HG03575 (cell line): ENCODE data around the gene TACSTD2.
A peak's percentile ranks its signal among the peaks of the same experiment; 100 is the strongest.
"Not testable (repeated sequence)": the region's sequence is repeated elsewhere in the genome, so short reads cannot be mapped to it uniquely, and the experiment has no call there.

Experiments
- ATAC-seq: cut with Tn5 transposase; IDR thresholded peaks from one replicate; pipeline ENCODE4 v1.9.1; 2021; ENCODE audit not compliant: unreplicated experiment, insufficient number of reproducible peaks, low FRiP score; ENCODE audit errors: extremely low read depth

The TACSTD2 gene

DNA sequence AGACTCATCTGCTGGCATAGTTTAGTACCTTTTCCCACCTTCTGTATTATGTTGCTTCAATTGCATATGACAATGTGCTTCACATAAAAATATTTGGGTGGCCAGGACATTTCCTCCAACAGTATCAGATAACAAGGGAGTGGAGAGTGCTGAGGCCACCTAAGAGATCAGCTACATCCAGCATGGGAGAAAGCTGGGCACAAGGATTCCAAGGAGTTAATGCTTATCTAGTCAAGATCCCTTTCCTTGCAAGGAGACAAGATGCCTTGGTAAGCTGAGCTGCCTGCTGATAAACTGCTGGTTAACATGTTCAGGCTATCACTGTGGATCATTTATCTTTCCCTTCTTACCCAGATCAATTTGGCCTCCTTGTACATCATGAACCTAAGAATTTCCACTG, 5.4 kb downstream of the TACSTD2 start:
- no peak for ATAC-seq

DNA sequence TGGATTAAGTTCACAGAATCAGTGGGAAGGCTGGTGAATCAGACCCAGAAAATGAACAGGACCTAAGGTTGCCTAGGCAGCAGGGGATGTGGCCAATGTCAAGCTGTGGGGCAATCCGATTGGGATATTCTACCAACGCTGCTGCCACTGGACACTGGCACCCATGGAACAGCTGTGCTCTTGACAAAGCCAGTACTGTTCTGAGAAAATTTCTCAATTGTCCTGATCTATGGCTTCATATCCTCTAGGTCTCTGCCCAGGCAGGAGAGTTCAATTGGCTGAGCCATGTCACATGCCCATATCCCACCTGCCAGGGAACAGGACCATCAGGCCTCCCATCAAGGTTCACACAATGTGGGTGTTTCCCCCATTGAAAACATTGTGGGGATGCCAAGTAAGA, 6.2 kb downstream of the TACSTD2 start:
- ATAC-seq: no peak

DNA sequence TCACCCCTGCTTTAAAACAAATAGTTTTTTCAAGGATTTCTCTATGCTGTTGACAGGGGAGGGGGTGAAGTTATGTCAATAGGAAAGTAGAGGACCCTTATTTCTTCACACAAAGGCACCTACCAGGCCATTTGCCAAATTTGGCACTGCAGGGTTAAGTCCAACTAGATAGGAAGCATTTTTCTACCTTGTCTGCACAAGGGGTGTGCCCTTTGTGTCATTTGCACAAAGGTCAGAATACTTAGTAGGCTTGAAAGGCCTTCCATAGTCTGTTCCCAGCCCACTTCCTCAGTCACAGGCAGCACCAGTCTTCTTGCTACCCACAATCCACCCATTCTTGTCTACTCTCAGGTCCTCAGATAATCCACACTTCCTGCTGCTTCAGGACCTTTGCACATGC, 7.0 kb downstream of the TACSTD2 start:
- ATAC-seq: no peak

DNA sequence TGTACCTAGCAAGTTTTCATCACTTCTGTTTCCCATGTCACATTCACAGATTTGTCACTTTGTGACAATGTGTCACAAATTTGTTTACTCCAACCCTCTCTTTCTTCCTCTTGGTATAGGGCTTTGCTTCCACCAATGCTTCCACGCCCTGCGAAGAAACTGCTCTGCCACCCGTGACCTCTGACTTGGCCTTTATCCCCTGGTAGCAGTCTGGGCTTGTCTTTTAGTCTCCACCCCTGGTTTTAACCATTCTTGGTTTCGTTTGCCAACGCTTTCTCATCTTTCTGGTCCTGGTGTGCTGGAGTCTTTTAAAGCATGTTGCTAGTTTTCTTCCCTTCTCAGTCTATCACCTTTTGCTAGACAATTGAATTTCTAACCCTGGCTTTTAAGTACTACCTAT, 8.1 kb downstream of the TACSTD2 start:
- no peak for ATAC-seq

DNA sequence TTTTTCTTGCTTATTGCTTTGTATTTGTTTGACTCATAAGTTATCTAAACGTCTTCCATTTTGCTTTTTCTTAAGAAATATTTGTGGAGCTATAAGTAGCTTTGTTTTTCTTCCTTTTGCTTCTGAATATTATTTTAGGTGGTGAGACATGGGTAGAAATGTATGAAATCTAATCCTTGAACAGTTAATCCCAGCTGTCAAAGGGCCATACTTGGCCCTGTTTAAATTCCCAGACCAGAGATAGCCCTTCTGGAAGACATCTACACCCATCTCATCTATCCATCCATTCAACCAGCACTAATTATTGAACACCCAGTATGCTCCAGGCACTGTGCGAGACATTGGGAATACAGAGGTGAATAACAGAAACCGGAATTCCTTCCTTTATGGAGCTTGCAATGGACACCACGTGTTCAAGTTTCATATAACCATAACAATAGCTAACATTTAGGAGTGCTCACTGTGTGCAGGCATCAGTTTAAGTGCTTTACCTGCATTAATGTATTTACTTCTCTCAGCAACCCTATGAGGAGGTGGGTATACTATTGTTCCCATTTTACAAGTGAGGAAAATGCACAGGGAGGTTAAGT, 8.7 kb downstream of the TACSTD2 start:
- no peak for ATAC-seq

DNA sequence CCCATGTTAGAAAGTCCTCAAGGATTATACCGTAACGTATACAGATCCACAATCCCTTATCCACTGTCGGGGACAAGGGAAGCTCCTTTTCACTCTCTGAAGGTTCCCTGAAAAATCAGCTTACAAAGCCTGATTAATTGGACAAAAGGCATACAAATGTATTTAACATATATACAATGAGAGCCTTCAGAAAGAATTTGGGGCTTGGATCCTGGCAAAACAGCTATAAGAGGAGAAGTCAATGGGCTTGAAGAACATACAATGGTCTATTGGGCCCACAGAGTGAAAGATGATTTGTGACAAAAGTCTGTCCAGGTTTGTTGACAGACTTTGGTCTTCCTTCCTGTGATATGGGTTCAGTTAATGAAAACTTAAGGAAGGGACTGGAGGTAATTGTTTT, 10.7 kb downstream of the TACSTD2 start:
- ATAC-seq: no peak

DNA sequence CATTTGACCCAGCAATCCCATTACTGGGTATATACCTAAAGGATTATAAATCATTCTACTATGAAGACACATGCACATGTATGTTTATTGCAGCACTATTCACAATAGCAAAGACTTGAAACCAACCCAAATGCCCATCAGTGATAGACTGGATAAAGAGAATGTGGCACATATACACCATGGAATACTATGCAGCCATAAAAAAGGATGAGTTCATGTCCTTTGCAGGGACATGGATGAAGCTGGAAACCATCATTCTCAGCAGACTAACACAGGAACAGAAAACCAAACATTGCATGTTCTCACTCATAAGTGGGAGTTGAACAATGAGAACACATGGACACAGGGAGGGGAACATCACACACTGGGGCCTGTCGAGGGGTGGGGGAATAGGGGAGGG, 13.3 kb downstream of the TACSTD2 start:
- not testable (repeated sequence) for ATAC-seq

DNA sequence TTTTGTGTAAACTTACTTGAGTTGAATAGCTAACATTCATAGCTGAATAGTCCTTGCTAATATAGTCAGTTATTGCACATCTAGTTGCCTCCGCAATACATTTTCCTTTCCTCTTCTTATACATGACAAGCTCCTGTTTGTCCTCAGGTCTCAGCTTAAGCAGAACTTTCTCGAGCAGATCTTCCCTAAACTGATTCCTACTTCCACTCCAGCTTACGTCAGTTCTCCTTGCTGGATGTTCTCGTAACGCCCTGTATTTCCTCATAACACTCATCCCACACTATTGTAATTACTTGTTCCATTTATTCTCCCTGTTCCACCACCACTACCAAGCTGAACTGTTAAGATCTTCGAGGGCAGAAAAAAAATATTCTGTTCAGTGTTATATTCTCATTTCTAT, 15.4 kb downstream of the TACSTD2 start:
- ATAC-seq: no peak

DNA sequence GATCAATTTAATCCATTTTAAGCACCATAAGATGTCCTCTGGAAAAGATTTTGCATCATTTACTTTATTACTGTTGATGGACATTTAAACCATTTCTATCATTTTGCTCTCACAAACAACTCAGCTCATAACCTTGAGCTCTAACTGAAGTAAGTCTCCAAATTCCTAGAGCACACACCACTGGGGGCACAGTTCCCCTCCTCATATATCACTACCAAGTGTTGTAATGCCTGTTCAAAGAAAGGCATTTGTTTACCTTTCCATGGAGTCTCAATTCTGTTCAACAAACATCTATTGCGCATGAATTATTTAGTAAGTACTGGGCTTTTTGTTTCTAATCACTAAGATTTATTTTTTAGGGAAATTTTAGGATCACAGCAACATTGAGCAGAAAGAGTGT, 21.7 kb downstream of the TACSTD2 start:
- no peak for ATAC-seq

DNA sequence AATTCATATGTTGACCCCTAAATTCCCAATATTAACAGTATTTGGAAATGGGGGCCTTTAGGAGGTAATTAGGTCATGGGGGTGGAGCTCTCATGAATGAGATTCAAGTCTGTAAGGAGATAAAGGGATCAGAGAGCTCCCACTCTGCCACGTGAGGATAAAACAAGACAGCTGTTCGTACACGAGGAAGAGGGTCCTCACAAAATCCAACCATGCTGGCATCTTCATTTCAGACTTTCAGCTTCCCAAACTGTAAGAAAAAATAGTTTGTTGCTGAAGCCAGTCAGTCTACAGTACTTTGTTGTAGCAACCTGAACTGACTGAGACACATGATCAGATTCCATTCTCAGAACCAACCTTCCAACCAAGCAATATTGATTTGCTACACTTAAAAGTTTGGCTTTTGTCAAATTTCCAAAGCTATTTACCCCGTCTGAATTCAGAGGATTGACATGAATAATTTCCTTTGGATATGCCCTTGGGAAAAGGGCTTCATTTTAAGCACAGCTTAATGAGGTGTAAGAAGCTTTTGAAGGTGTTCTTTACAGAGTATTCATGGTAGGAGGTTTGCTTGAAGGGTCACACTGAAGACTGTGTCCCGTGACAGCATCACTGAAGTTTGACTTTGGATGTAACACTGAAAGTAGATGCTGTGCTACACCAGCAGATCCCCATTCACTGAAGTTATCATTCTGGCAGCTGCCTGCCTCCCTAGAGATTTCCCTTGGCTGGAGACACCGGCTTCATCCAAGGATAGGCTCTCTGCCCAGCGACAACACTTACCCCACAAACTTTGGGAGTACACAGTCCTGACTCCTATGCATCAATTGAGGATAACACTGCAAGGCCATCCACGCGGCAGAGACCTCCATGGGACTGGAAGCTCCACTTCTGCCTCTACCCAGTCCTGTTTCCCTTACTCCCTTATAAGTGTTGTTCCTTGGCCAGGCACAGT, 25.6 kb downstream of the TACSTD2 start:
- no peak for ATAC-seq

DNA sequence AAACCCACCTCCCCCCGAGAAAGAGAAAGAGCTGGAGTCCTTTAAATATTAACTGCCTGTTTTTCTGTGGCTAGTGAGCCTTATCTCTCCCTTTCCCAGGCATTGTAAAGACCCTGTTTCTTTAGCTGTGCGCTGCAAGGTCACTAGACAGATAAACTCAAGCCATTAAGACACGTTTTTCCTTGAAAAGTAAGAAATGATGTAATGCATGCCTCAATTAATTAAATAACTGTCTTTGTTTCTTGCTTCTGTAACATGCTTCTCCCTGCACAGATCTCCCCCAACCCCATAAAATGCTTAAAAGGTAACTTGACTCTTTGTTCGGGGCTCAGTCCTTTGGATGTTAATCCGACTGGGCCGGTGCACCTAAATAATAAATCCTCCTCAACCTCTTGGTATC, 27.8 kb downstream of the TACSTD2 start:
- not testable (repeated sequence) for ATAC-seq

DNA sequence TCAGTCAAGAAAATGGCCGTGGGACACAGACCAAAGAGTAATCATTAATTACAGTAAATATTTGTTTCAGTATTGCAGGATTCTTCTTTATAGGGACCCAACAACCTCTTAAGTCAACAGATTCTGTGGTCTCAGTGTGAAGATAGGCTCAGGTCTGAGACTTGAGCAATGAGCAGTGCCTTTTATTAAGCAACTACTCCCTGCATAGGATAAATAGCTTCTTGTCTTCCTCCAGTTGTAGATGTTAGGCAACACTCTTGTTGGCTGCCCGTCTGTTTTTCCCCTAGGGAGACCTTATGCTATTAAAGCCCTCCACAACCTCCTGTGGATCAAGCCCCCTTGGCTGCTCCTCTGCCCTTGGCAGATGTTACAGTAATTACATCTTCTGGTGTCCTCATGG, 28.7 kb downstream of the TACSTD2 start:
- ATAC-seq: no peak

DNA sequence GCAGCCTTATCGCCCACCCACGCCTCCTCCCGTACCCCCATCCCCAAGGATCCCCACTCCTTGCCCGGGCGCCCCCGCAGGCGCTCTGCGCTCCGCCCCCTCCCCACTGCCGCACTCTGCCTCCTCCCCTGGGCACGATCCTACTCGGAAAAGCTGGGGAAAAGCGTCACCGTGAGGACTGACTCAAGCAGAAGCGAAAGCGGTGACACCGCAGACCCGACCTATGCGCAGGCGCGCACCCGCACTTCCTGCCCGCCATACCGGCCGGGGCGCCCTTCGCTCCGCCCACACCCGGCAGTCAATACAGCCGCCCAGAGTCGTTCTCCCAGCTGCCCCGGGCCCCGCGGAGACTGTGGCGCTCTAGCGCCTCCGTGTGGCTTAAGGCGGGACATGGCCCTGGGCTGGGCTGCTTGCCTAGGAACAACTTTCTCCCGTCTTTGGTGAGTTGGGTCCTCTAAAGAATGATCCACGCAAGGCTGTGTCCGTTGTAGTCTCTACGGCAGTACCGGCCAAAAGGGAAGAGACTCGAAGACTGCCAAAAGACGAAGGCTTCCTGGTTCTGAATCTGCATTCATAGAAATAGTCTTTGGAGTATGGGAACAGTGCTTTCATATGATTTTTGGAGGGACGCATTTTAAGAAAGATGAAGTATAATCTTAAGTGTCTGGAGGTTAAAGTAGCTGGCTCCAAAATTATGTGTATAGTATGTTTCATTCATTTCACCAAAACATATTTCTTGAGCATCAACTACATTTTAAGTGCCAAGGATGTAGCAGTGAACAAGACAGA, 30.3 kb downstream of the TACSTD2 start, which contains the start of gene OMA1:
TSS of gene OMA1 (minus strand) at position 207 of the 789 bp plus-strand sequence. CDS start 7,432 bp downstream, outside the sequence.
- ATAC-seq: peak; percentile 72

DNA sequence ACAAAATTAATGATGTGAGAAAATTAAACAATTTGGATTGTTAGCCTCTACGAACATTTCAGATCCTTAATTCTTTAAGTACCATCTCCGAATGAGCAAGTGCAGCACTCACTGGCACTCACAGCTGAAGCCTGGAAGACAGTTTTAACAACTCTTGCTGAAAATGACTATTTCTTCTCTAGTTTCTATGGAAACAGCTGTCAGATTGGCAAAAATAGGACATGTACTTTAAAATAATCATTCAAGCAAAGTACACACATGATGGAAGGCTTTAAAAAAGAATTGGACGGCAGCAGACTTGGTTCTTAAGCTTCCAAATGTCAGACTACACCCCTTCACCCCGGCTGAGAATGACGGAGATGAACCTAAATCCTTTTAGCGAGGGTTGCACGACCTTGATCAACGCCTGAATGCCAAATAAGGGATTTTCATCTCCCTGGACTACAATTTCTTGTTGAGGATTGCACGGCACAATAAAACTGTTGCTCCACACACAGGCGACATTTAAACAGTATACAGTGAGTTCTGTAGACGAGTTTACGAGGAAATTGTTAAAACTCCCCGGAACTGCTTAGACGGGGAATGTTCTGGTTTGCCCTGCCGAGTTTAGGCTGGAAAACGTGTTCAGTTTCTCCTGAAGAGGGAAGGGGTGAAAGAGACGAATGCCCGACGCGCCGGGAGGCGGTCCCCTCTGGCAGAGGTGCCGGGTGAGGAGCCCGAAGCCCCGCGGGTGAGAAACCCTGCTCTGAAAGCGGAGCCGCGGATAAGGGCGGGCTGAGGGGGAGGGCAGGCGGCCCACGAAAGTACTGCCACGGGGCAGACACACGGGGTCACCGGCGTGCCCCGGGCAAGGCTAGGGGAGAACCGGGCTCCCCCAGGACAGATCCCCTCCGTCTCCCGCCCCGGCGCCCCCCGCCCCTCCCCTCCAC, 31.2 kb downstream of the TACSTD2 start:
- ATAC-seq: peak; percentile 11

DNA sequence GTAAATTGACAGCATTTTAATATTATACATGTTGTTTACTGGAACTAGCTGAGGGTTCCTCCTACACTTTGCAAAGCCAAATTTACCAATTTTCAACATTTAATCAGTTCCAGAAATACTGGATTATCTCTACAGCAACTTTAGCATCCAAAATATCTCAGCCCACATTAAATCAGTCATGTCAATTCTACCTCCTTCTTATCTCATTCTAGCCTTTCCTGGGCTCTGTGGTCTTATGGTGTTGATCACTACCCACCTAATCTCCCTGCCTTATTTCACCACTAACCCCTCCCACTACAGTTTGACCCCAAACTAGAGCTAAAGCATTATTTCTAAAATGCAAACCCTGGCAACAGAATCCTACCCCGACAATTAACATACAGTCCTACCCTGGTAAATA, 33.8 kb downstream of the TACSTD2 start:
- no peak for ATAC-seq

DNA sequence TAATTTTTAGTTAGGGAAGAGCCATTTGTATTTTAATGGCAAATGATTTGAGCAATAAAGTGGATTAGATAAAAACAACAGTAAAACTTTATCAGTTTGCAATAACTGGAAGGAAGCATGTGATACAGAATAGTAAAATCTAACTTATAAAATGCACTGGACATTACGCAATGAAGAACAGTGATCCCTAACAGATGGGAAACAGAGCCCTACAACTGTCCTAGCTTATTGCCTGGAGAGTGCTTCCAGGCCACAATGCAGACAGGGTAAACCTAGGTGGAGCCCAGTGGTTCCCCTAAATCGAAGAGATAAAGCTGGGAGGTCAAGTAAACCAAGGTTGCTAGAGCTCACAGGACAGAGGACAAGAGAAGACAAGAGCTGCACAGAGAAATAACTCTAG, 37.5 kb downstream of the TACSTD2 start:
- ATAC-seq: no peak

DNA sequence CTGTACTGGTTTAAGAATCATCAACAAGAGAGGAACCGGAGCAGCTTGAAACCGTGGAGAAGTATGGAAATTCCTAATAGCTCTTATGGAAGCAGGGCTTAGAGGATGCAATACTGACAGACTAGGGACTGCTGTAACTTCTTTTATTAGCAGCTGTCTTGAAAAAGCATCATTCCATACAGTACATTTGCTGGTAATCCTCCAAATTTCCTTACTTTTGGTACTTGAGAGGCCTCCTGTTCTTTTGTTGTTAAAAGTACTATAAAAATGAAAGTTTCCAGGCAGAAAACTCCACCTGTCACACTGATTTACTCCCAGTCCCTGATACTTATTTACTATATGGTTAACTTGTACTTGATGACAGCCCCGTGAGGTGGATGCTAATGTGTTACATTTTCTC, 38.2 kb downstream of the TACSTD2 start:
- no peak for ATAC-seq

DNA sequence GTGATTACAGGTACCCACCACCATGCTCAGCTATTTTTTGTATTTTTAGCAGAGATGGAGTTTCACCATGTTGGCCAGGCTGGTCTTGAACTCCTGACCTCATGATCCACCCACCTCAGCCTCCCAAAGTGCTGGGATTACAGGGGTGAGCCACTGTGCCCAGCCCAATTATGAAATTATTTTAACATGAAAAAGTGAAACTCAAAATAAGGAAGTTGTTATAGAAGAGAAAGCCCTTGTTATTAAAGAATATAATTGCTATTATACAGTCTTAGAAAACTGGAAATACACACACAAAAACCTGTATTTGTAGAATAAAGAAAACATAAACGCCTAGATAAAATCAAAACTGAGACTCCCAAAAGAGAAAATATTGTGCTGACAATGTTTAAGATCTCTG, 45.2 kb downstream of the TACSTD2 start:
- not testable (repeated sequence) for ATAC-seq

DNA sequence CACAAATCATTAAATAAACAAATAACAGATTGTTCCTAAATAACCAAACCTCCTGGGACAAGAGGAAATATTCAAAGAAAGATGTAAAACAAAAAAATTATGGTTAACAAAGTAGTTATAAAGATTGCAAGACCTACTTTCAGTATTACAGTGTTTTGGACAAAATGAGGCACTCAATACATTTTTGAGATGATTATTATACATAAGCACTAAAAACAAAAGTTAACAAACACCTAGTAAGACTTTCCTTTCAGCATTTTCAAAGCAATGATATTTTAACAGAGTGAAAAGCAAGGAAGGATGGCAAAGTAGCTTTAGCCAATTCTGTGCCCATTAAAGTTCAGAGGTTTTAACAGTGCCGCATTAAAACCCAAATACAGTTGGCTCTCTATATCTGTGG, 47.8 kb downstream of the TACSTD2 start:
- no peak for ATAC-seq
